GM19395 (cell line): ENCODE measurements around the gene RAB3GAP2.
"Not testable (repeated sequence)": the region's sequence is repeated elsewhere in the genome, so short reads cannot be mapped to it uniquely, and the experiment has no call there.

ENCODE experiments used
- ATAC-seq: cut with Tn5 transposase; IDR thresholded peaks from one replicate; pipeline ENCODE4 v1.9.1; 2021; ENCODE audit warnings: mild to moderate bottlenecking, moderate library complexity; ENCODE audit not compliant: unreplicated experiment

The RAB3GAP2 gene

DNA sequence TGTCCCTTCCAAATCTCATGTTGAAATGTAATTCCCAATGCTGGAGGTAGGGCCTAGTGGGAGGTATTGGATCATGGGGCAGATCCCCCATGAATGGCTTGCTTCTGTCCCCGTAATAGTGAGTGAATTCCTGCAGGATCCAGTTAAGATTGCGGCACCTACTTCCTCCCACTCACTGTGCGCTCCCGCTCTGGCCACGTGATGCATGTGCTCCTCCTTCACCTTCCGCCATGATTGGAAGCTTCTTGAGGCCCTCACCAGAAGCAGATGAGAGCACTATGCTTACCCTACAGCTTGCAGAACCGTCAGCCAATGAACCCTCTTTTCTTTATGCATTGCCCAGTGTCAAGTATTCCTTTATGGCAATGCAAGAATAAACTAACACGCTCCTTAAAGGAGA lies 14.9 kb upstream of the RAB3GAP2 start:
- no peak for ATAC-seq

GRCh38 chr1:220283625-220284024 lies 11.4 kb upstream of the RAB3GAP2 start:
- ATAC-seq, result no peak

- ATAC-seq, result peak; percentile 56
Measured at GRCh38 chr1:220281159-220281574, 8.9 kb upstream of the RAB3GAP2 start.

DNA sequence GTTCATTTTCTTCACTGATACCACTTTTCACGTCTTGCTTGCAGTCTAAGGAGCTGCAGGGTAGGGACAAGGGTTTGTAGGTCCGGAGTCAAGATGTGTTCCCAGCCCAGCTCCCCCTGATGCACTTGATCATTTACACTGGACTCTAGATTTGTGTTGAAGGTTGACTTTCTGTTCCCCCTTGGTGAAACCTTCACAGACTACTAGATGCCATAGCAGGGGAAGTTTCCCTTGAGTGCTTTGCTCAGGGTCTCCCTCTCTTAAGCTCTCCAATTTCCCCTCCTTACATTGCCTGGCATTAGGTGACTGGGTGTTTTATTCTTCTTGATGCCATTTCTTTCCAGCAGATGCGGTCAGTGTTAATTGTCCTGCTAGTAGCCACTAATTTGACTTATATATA lies 8.0 kb upstream of the RAB3GAP2 start:
- no peak for ATAC-seq

GRCh38 chr1:220278991-220279390 lies 6.7 kb upstream of the RAB3GAP2 start:
- no peak for ATAC-seq

- ATAC-seq, result no peak
Measured at GRCh38 chr1:220275430-220275829, 3.2 kb upstream of the RAB3GAP2 start.

- ATAC-seq, result no peak
Measured at GRCh38 chr1:220274251-220274855, 2.1 kb upstream of the RAB3GAP2 start.

GRCh38 chr1:220272841-220273090 lies 513 bp upstream of the RAB3GAP2 start:
- ATAC-seq, result no peak

DNA sequence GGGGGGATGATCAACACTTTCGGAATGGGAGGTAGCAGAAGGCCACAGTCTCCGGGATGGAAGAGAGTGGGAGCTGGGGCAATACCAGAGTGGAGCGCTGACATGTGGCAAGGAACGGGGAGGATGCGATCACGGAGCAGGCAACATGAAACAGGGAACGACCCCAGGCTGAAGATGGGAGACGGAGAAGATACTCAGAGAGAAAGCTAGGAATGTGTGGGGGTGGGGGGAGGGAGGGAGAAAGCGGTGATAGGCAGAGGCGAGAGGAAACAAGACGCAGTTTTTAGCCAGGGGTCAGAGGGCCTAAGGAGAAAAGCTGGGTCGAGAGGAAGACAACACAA lies 577 bp downstream of the RAB3GAP2 start:
- no peak for ATAC-seq

DNA sequence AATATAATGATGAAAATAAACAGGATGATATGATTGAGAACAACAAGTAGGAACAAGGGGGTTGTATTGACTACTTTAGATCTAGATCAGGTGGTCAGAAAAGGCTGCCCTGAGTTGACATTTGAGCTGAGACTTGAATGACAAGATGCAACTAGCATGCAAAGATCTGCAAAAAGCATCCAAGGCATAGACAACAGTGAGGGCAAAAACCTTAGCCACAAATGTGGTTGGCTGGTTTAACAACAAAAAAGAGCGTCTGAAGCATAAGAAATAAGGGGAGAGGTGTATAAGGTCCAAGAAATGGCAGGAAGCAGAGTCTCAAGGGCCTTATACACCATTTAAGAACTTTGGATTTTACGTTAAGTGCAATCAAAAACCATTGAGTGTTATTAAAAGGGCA lies 3.2 kb downstream of the RAB3GAP2 start:
- no peak for ATAC-seq

DNA sequence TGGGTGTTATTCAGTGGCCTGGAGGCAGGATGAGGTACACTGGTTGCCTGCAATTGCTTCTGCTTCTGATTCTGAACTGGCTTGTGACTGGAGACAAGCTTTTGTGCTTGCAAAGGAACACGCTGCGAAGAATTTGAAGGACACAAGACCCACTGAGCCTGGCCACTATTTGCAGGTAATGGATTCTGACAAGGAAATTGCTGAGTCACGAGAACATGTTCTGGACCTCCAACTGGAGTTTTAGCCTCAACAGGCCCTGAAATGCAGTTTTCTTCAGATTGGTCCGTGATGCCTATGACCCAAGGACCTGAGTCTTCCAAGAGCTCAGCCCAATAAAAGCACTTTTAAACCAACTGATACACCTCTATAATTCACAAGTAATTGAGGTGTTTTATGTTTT lies 4.6 kb downstream of the RAB3GAP2 start:
- no peak for ATAC-seq

- ATAC-seq, result not testable (repeated sequence)
Measured at GRCh38 chr1:220260228-220260627, 12.0 kb downstream of the RAB3GAP2 start.

GRCh38 chr1:220259756-220260155 lies 12.5 kb downstream of the RAB3GAP2 start:
- ATAC-seq, result not testable (repeated sequence)

- not testable (repeated sequence) for ATAC-seq
Measured at GRCh38 chr1:220256194-220256593, 16.1 kb downstream of the RAB3GAP2 start.

GRCh38 chr1:220255204-220255603 lies 17.0 kb downstream of the RAB3GAP2 start:
- ATAC-seq, result no peak

- not testable (repeated sequence) for ATAC-seq
Measured at GRCh38 chr1:220253290-220253689, 19.0 kb downstream of the RAB3GAP2 start.

GRCh38 chr1:220251272-220251671 lies 21.0 kb downstream of the RAB3GAP2 start:
- ATAC-seq, result no peak

- ATAC-seq, result no peak
Measured at GRCh38 chr1:220250681-220251080, 21.6 kb downstream of the RAB3GAP2 start.

DNA sequence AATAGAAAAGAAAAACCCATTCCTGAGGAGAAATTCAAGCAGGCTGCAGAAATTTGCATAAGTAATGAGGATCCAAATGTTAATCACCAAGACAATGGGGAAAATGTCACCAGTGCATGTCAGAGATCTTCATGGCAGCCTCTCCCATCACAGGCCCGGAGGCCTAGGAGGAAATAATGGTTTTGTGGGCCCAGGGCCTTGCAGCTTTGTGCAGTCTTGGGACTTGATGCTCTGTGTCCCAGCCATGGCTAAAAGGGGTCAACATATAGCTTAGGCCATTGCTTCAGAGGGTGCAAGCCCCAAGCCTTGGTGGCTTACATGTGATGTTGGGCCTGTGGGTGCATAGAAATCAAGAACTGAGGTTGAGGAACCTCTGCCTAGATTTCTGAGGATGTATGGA lies 22.7 kb downstream of the RAB3GAP2 start:
- no peak for ATAC-seq

DNA sequence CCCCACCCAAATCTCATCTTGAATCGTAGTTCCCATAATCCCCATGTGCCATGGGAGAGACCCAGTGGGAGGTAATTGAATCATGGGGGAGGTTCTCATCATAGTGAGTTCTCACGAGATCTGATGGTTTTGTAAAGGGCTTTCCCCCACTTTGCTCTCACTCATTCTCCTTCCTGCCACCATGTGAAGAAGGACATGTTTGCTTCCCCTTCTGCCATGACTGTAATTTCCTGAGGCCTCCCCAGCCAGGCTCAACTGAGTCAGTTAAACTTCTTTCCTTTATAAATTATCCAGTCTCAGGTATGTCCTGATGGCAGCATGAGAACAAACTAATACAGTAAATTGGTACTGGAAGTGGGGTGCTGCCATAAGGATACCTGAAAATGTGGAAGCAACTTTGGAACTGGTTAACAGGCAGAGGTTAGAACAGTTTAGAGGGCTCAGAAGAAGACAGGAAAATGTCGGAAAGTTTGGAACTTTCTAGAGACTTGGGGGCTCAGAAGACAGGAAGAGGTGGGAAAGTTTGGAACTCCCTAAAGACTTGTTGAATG lies 23.5 kb downstream of the RAB3GAP2 start:
- not testable (repeated sequence) for ATAC-seq

DNA sequence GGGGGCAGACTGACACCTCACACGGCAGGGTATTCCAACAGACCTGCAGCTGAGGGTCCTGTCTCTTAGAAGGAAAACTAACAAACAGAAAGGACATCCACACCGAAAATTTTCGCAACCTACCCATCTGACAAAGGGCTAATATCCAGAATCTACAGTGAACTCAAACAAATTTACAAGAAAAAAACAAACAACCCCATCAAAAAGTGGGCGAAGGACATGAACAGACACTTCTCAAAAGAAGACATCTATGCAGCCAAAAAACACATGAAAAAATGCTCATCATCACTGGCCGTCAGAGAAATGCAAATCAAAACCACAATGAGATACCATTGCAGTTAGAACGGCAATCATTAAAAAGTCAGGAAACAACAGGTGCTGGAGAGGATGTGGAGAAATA lies 26.4 kb downstream of the RAB3GAP2 start:
- not testable (repeated sequence) for ATAC-seq

DNA sequence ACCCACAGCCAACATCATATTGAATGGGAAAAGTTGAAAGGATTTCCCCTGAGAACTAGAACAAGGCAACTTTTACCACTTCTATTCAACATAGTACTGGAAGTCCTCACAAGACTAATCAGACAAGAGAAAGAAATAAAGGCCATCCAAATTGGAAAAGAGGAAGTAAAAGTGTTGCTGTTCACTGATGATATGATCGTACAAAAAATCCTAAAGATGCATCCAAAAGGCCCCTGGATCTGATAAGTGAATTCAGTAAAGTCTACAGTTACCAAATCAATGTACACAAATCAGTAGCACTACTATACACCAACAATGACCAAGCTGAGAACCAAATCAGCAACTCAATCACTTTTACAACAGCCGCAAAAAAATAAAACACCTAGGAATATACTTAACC lies 28.3 kb downstream of the RAB3GAP2 start:
- no peak for ATAC-seq

DNA sequence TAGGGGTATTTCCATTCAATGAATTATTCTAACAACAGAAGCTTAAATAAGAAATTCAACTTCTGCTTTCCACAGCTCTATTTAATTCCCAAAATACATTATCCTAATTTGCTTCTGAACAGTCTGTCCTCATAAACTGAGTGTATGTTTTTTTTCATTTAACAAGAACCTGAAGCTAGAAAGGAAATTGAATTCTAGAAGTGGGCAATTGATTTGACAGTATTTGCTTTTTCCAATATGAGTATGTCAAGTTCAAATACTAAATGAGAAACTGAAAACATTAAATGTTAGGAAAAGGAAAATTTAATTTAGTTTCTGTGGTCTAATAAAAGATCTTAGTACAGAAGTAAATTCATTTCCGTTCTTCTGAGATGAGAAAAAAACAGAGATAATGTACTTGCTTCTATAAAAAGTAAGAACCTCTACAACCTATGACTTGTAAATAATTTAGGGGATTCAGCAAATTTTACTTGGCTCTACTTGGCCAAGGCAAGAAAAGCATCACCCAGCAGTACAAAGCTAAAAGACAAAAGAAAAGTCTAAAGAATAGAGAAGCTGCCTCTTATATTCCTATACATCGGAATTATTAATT lies 31.1 kb downstream of the RAB3GAP2 start:
- ATAC-seq, result no peak
